LNCAP (cell line): ENCODE measurements around the gene RSF1.

ENCODE experiments used
- CTCF ChIP-seq: fragments of 450-650 bp; IDR thresholded peaks from 2 replicates; pipeline ENCODE4 v1.5.1; 2017; ENCODE audit warnings: mild to moderate bottlenecking

The RSF1 gene

GRCh38 chr11:77842441-77843121 lies 22.1 kb upstream of the RSF1 start:
- TF ChIP-seq CTCF = no peak

GRCh38 chr11:77833302-77833701 lies 12.8 kb upstream of the RSF1 start:
- no peak for TF ChIP-seq CTCF

GRCh38 chr11:77828926-77829325 lies 8.4 kb upstream of the RSF1 start:
- TF ChIP-seq CTCF = no peak

- no peak for TF ChIP-seq CTCF
Measured at GRCh38 chr11:77823775-77824174, 3.3 kb upstream of the RSF1 start.

GRCh38 chr11:77821349-77821851 lies 878 bp upstream of the RSF1 start:
- TF ChIP-seq CTCF = no peak

GRCh38 chr11:77819921-77820564 lies 479 bp downstream of the RSF1 start:
- TF ChIP-seq CTCF = no peak

GRCh38 chr11:77819411-77819920 lies 1.1 kb downstream of the RSF1 start:
- TF ChIP-seq CTCF = no peak
